ENCODE data around the gene EFTUD2. TPM values are rescaled to one million over a fixed set of nuclear protein-coding genes. Genes with fewer than 3 reads are reported as not detected.
"Not testable (repeated sequence)": the region's sequence is repeated elsewhere in the genome, so short reads cannot be mapped to it uniquely, and the experiment has no call there.

EFTUD2 gene
- total RNA-seq, 1 experiment from 2014 or later, result 137 TPM

GRCh38 chr17:44842748-44843147 lies 56.5 kb downstream of the EFTUD2 start:
- DNase-seq, result peak; percentile 58
- H3K36me3 ChIP-seq (replicated peaks; ENCODE audit: control insufficient read depth, insufficient read depth, low read length), result no peaks in the 10 kb centered on the region
- no peak overlapping the region for H3K4me3 ChIP-seq (ENCODE audit: insufficient read depth, low read depth, low read length)
- no peaks in the 10 kb centered on the region for H3K27me3 ChIP-seq (ENCODE audit: control insufficient read depth, insufficient read depth, low read length)

GRCh38 chr17:44840936-44841335 lies 58.3 kb downstream of the EFTUD2 start:
- DNase-seq, result no peak
- Histone ChIP-seq H3K4me3 (ENCODE audit: insufficient read depth, low read depth, low read length) (no peak overlapping the region), H3K36me3 (replicated peaks; ENCODE audit: control insufficient read depth, insufficient read depth, low read length) (no peaks in the 10 kb centered on the region), H3K27me3 (ENCODE audit: control insufficient read depth, insufficient read depth, low read length) (no peaks in the 10 kb centered on the region)

- DNase-seq, result no peak
- Histone ChIP-seq H3K36me3 (replicated peaks; ENCODE audit: control insufficient read depth, insufficient read depth, low read length) (no peaks in the 10 kb centered on the region), H3K27me3 (ENCODE audit: control insufficient read depth, insufficient read depth, low read length) (no peaks in the 10 kb centered on the region), H3K4me3 (ENCODE audit: insufficient read depth, low read depth, low read length) (no peak overlapping the region)
These were observed 59.0 kb downstream of the EFTUD2 start for GRCh38 chr17:44840274-44840673.

- H3K36me3 ChIP-seq (replicated peaks; ENCODE audit: control insufficient read depth, insufficient read depth, low read length), result no peaks in the 10 kb centered on the region
- no peaks in the 10 kb centered on the region for H3K27me3 ChIP-seq (ENCODE audit: control insufficient read depth, insufficient read depth, low read length)
- H3K4me3 ChIP-seq (ENCODE audit: insufficient read depth, low read depth, low read length), result no peak overlapping the region
- no peak for DNase-seq
These were observed 62.0 kb downstream of the EFTUD2 start for GRCh38 chr17:44837196-44837595.

GRCh38 chr17:44832805-44833204 lies 66.4 kb downstream of the EFTUD2 start:
- Histone ChIP-seq H3K4me3 (ENCODE audit: insufficient read depth, low read depth, low read length) (no peak overlapping the region), H3K36me3 (replicated peaks; ENCODE audit: control insufficient read depth, insufficient read depth, low read length) (no peaks in the 10 kb centered on the region), H3K27me3 (ENCODE audit: control insufficient read depth, insufficient read depth, low read length) (no peaks in the 10 kb centered on the region)
- no peak for DNase-seq

- Histone ChIP-seq H3K27me3 (ENCODE audit: control insufficient read depth, insufficient read depth, low read length) (no peaks in the 10 kb centered on the region), H3K4me3 (ENCODE audit: insufficient read depth, low read depth, low read length) (no peak overlapping the region), H3K36me3 (replicated peaks; ENCODE audit: control insufficient read depth, insufficient read depth, low read length) (no peaks in the 10 kb centered on the region)
- DNase-seq, result no peak
These were observed 67.9 kb downstream of the EFTUD2 start for GRCh38 chr17:44831371-44831770.

GRCh38 chr17:44830359-44831288 lies 68.6 kb downstream of the EFTUD2 start:
- peak overlapping the region; percentile 84 for H3K4me3 ChIP-seq (ENCODE audit: insufficient read depth, low read depth, low read length)
- H3K27me3 ChIP-seq (ENCODE audit: control insufficient read depth, insufficient read depth, low read length), result no peaks in the 10 kb centered on the region
- no peaks in the 10 kb centered on the region for H3K36me3 ChIP-seq (replicated peaks; ENCODE audit: control insufficient read depth, insufficient read depth, low read length)
- DNase-seq, result peak; percentile 75

- Histone ChIP-seq H3K27me3 (ENCODE audit: control insufficient read depth, insufficient read depth, low read length) (no peaks in the 10 kb centered on the region), H3K4me3 (ENCODE audit: insufficient read depth, low read depth, low read length) (peak within 1 kb of the TSS; percentile 84), H3K36me3 (replicated peaks; ENCODE audit: control insufficient read depth, insufficient read depth, low read length) (no peaks in the 10 kb centered on the region)
- peak; percentile 92 for DNase-seq
These were observed 69.5 kb downstream of the EFTUD2 start, which contains the start of gene GJC1 for GRCh38 chr17:44829523-44830358. Gene GJC1, minus strand, starts transcription at chr17:44830287. Its CDS starts 24,470 bp downstream, at chr17:44805817.

- no peak for DNase-seq
- H3K4me3 ChIP-seq (ENCODE audit: insufficient read depth, low read depth, low read length), result peak overlapping the region; percentile 84
- H3K36me3 ChIP-seq (replicated peaks; ENCODE audit: control insufficient read depth, insufficient read depth, low read length), result no peaks in the 10 kb centered on the region
- no peaks in the 10 kb centered on the region for H3K27me3 ChIP-seq (ENCODE audit: control insufficient read depth, insufficient read depth, low read length)
These were observed 70.2 kb downstream of the EFTUD2 start for GRCh38 chr17:44828919-44829522.

GRCh38 chr17:44827863-44828262 lies 71.4 kb downstream of the EFTUD2 start:
- no peak for DNase-seq
- H3K4me3 ChIP-seq (ENCODE audit: insufficient read depth, low read depth, low read length), result no peak overlapping the region
- no peaks in the 10 kb centered on the region for H3K36me3 ChIP-seq (replicated peaks; ENCODE audit: control insufficient read depth, insufficient read depth, low read length)
- no peaks in the 10 kb centered on the region for H3K27me3 ChIP-seq (ENCODE audit: control insufficient read depth, insufficient read depth, low read length)

- no peak for DNase-seq
- no peak overlapping the region for H3K4me3 ChIP-seq (ENCODE audit: insufficient read depth, low read depth, low read length)
- no peaks in the 10 kb centered on the region for H3K27me3 ChIP-seq (ENCODE audit: control insufficient read depth, insufficient read depth, low read length)
- no peaks in the 10 kb centered on the region for H3K36me3 ChIP-seq (replicated peaks; ENCODE audit: control insufficient read depth, insufficient read depth, low read length)
These were observed 73.0 kb downstream of the EFTUD2 start for GRCh38 chr17:44826123-44826790.

GRCh38 chr17:44825236-44825635 lies 74.0 kb downstream of the EFTUD2 start:
- H3K4me3 ChIP-seq (ENCODE audit: insufficient read depth, low read depth, low read length); H3K27me3 ChIP-seq (ENCODE audit: control insufficient read depth, insufficient read depth, low read length); H3K36me3 ChIP-seq (replicated peaks; ENCODE audit: control insufficient read depth, insufficient read depth, low read length); DNase-seq: not testable (repeated sequence)

- Histone ChIP-seq H3K4me3 (ENCODE audit: insufficient read depth, low read depth, low read length) (no peak overlapping the region), H3K36me3 (replicated peaks; ENCODE audit: control insufficient read depth, insufficient read depth, low read length) (no peaks in the 10 kb centered on the region), H3K27me3 (ENCODE audit: control insufficient read depth, insufficient read depth, low read length) (no peaks in the 10 kb centered on the region)
- DNase-seq, result no peak
These were observed 78.5 kb downstream of the EFTUD2 start for GRCh38 chr17:44820631-44821212.

- H3K27me3 ChIP-seq (ENCODE audit: control insufficient read depth, insufficient read depth, low read length), result not testable (repeated sequence)
These were observed 80.7 kb downstream of the EFTUD2 start for GRCh38 chr17:44818508-44818907.

More at GRCh38 chr17:44818508-44818907, 80.7 kb downstream of the EFTUD2 start:
- not testable (repeated sequence) for H3K36me3 ChIP-seq (replicated peaks; ENCODE audit: control insufficient read depth, insufficient read depth, low read length); DNase-seq; H3K4me3 ChIP-seq (ENCODE audit: insufficient read depth, low read depth, low read length)
